H1 (cell line): ENCODE measurements around the gene BIRC5. TPM values are rescaled to one million over a fixed set of nuclear protein-coding genes. Genes with fewer than 3 reads are reported as not detected.

Experiments used
- CTCF ChIA-PET: fragments of 300-600 bp; sonication (Branson Sonifier 250); formaldehyde crosslinking; loops from one replicate; lab custom pipeline; 2021; ENCODE audit not compliant: partially characterized antibody; lab: Charles Lee
- POLR2A ChIA-PET: fragments of 300-600 bp; sonication (Branson Sonifier 250); formaldehyde crosslinking; loops from one replicate; lab custom pipeline; 2021; ENCODE audit warnings: inconsistent platforms; ENCODE audit not compliant: partially characterized antibody; lab: Charles Lee
- DNase-seq, 2 experiments: peaks; one replicate each; pipeline versions ENCODE4 v3.0.0 to v3.0.0-alpha.2; 2010 to 2022; ENCODE audit warnings: low spot score in 2 of 2, low read depth in 1 of 2, mixed read lengths in 1 of 2
- FAIRE-seq: peaks from 2 replicates; lab custom pipeline; 2011; peaks lifted over from hg19 to GRCh38; lab: Jason Lieb, UNC
- H2AFZ ChIP-seq: 2 replicates; pipeline ENCODE4 v1.8.1; 2012; ENCODE audit warnings: low read length, inconsistent platforms
- H2AK5ac ChIP-seq: 2 replicates; pipeline ENCODE4 v1.6.1; 2013; ENCODE audit warnings: low read depth, low read length
- H2BK120ac ChIP-seq: replicated peaks from 2 replicates; pipeline ENCODE3; 2013; ENCODE audit warnings: low read depth, low read length, inconsistent platforms
- H2BK12ac ChIP-seq: 2 replicates; pipeline ENCODE4 v1.6.1; 2013; ENCODE audit warnings: low read depth, low read length
- H2BK15ac ChIP-seq: 2 replicates; pipeline ENCODE4 v1.6.1; 2013; ENCODE audit warnings: low read length
- H2BK20ac ChIP-seq: 2 replicates; pipeline ENCODE4 v1.6.1; 2013; ENCODE audit warnings: low read length
- H2BK5ac ChIP-seq: 2 replicates; pipeline ENCODE4 v1.6.1; 2013; ENCODE audit warnings: low read depth, low read length
- H3K14ac ChIP-seq: 2 replicates; pipeline ENCODE4 v1.6.1; 2013; ENCODE audit warnings: inconsistent platforms; ENCODE audit not compliant: insufficient read length
- H3K18ac ChIP-seq: 2 replicates; pipeline ENCODE4 v1.6.1; 2013; ENCODE audit warnings: low read length; ENCODE audit errors: extremely low read depth
- H3K23ac ChIP-seq: 2 replicates; pipeline ENCODE4 v1.6.1; 2013; ENCODE audit warnings: inconsistent platforms; ENCODE audit not compliant: insufficient read length
- H3K23me2 ChIP-seq: 2 replicates; pipeline ENCODE4 v1.6.1; 2013; ENCODE audit warnings: low read depth, low read length
- H3K27ac ChIP-seq: 2 replicates; pipeline ENCODE4 v1.6.1; 2011; ENCODE audit warnings: low read depth, low read length, inconsistent platforms
- H3K27me3 ChIP-seq, 4 experiments: replicated peaks in 1 of 4; 1 replicate in 1 of 4; 2 replicates in 3 of 4; pipeline versions ENCODE4 v1.6.1 to v1.8.1; 2011 to 2013; ENCODE audit warnings: low read length in 3 of 4, mild to moderate bottlenecking in 3 of 4, inconsistent platforms in 2 of 4, mixed read lengths in 2 of 4, moderate library complexity in 1 of 4; ENCODE audit not compliant: control insufficient read depth in 3 of 4, insufficient read depth in 3 of 4; ENCODE audit errors: extremely low read depth in 1 of 4
- H3K36me3 ChIP-seq, 4 experiments: 2 replicates each; pipeline versions ENCODE4 v1.6.1 to v1.8.1; 2011 to 2013; ENCODE audit warnings: mild to moderate bottlenecking in 4 of 4, low read length in 3 of 4, moderate library complexity in 2 of 4, control low read depth in 1 of 4, inconsistent platforms in 1 of 4; ENCODE audit not compliant: insufficient read depth in 4 of 4, control insufficient read depth in 2 of 4
- H3K4ac ChIP-seq: replicated peaks from 2 replicates; pipeline ENCODE3; 2013; ENCODE audit warnings: low read length, low read depth, mixed read lengths, inconsistent platforms; ENCODE audit not compliant: insufficient read length
- H3K4me1 ChIP-seq, 4 experiments: replicated peaks in 1 of 4; 1 replicate in 1 of 4; 2 replicates in 3 of 4; pipeline versions ENCODE4 v1.6.1 to v1.8.1; 2011 to 2013; ENCODE audit warnings: low read length in 3 of 4, inconsistent platforms in 2 of 4, mixed read lengths in 1 of 4; ENCODE audit not compliant: insufficient read depth in 4 of 4, control insufficient read depth in 3 of 4
- H3K4me2 ChIP-seq, 2 experiments: 2 replicates each; pipeline versions ENCODE4 v1.6.1 to v1.8.1; 2011 to 2013; ENCODE audit warnings: low read depth in 2 of 2, low read length in 2 of 2, control low read depth in 1 of 2, inconsistent platforms in 1 of 2, mild to moderate bottlenecking in 1 of 2; ENCODE audit not compliant: insufficient read depth in 1 of 2
- H3K4me3 ChIP-seq, 4 experiments: fragments of 200-600, 300-600 bp in 1 of 4; sonication (generic), shearing (Covaris generic), sonication (Bioruptor Twin) in 1 of 4; 2 replicates each; pipeline versions ENCODE4 v1.5.1 to v1.8.1; 2011 to 2016; ENCODE audit warnings: low read length in 4 of 4, low read depth in 3 of 4, control low read depth in 2 of 4, inconsistent platforms in 2 of 4, mild to moderate bottlenecking in 2 of 4, mixed read lengths in 1 of 4, moderate library complexity in 1 of 4; ENCODE audit not compliant: insufficient read depth in 2 of 4; ENCODE audit errors: extremely low read depth in 1 of 4
- H3K56ac ChIP-seq: replicated peaks from 2 replicates; pipeline ENCODE3; 2013; ENCODE audit warnings: low read depth, mild to moderate bottlenecking, mixed read lengths, low read length, inconsistent platforms; ENCODE audit not compliant: insufficient read length
- H3K79me1 ChIP-seq: 2 replicates; pipeline ENCODE4 v1.6.1; 2013; ENCODE audit warnings: low read depth, low read length, control low read depth
- H3K79me2 ChIP-seq, 2 experiments: 2 replicates each; pipeline versions ENCODE4 v1.6.1 to v1.8.1; 2012 to 2013; ENCODE audit warnings: low read length in 2 of 2, mild to moderate bottlenecking in 2 of 2, inconsistent platforms in 1 of 2; ENCODE audit not compliant: insufficient read depth in 2 of 2, control insufficient read depth in 1 of 2
- H3K9ac ChIP-seq, 4 experiments: replicated peaks in 1 of 4; 1 replicate in 1 of 4; 2 replicates in 3 of 4; pipeline versions ENCODE4 v1.6.1 to v1.8.1; 2011 to 2013; ENCODE audit warnings: low read depth in 3 of 4, low read length in 3 of 4, control low read depth in 2 of 4, mild to moderate bottlenecking in 2 of 4, moderate library complexity in 2 of 4, inconsistent platforms in 1 of 4; ENCODE audit errors: extremely low read depth in 1 of 4
- H3K9me3 ChIP-seq, 2 experiments: 2 replicates each; pipeline versions ENCODE4 v1.6.1 to v1.8.1; 2012 to 2013; ENCODE audit warnings: mild to moderate bottlenecking in 2 of 2, moderate library complexity in 2 of 2, control low read depth in 1 of 2, inconsistent platforms in 1 of 2, low read depth in 1 of 2, low read length in 1 of 2, mixed read lengths in 1 of 2; ENCODE audit not compliant: insufficient read depth in 2 of 2
- H4K20me1 ChIP-seq, 2 experiments: replicated peaks in 1 of 2; 2 replicates each; pipeline versions ENCODE3 to v1.8.1; 2011 to 2013; ENCODE audit warnings: inconsistent platforms in 2 of 2, low read length in 2 of 2, mild to moderate bottlenecking in 1 of 2; ENCODE audit not compliant: insufficient read depth in 2 of 2, control insufficient read depth in 1 of 2
- H4K5ac ChIP-seq: 2 replicates; pipeline ENCODE4 v1.6.1; 2013; ENCODE audit warnings: low read length, low read depth, mixed read lengths, inconsistent platforms; ENCODE audit not compliant: insufficient read length
- H4K8ac ChIP-seq: 2 replicates; pipeline ENCODE4 v1.8.0; 2013; ENCODE audit warnings: mild to moderate bottlenecking, moderate library complexity, low read length, inconsistent platforms; ENCODE audit not compliant: insufficient read depth; ENCODE audit errors: extremely low read depth
- H4K91ac ChIP-seq: replicated peaks from 2 replicates; pipeline ENCODE3; 2013; ENCODE audit warnings: low read length, mixed read lengths, inconsistent platforms; ENCODE audit not compliant: insufficient read length
- CHD1 ChIP-seq: IDR thresholded peaks from 2 replicates; pipeline ENCODE4 v1.6.1; 2012; ENCODE audit warnings: low read depth, low read length, improper control_type of control experiment
- CREB1 ChIP-seq: IDR thresholded peaks from 2 replicates; pipeline ENCODE4 v1.6.1; 2012; ENCODE audit warnings: inconsistent platforms
- NANOG ChIP-seq: IDR thresholded peaks from 2 replicates; pipeline ENCODE4 v1.6.1; 2011; ENCODE audit warnings: low read length, low read depth, mild to moderate bottlenecking, inconsistent platforms; ENCODE audit not compliant: insufficient read depth, poor library complexity, severe bottlenecking
- SUZ12 ChIP-seq: fragments of 200-600 bp; sonication (generic); IDR thresholded peaks from 2 replicates; pipeline ENCODE4 v1.6.1; 2012; ENCODE audit warnings: mild to moderate bottlenecking, inconsistent platforms, low read length, moderate library complexity, mixed read lengths
- WGBS, 2 experiments: shearing (Covaris generic) in 1 of 2; methylation state at CpG; one replicate each; pipeline versions ENCODE4 v1.1.6 to v1.1.7; 2013 to 2015; ENCODE audit warnings: low lambda C conversion rate in 2 of 2, mixed read lengths in 2 of 2, inconsistent platforms in 1 of 2, low coverage in 1 of 2, missing lambda C conversion rate in 1 of 2; ENCODE audit not compliant: insufficient replicate concordance in 2 of 2, insufficient coverage in 1 of 2, insufficient read length in 1 of 2; ENCODE audit errors: extremely low coverage in 1 of 2, missing lambda C conversion rate in 1 of 2; 5-methylcytosine and 5-hydroxymethylcytosine counted together
- polyA plus RNA-seq, 7 experiments: library from polyadenylated mRNA; depleted of rRNA in 3 of 7; stranded (reverse) in 5 of 7; unstranded in 2 of 7; fragments of >200 nt in 5 of 7; fragments of 200-250 nt in 2 of 7; gene quantifications; 1 replicate in 5 of 7; 2 replicates in 1 of 7; 4 replicates in 1 of 7; pipeline versions ENCODE4 v1.2.1 to v1.2.3, GENCODE V29; 2011 to 2013; ENCODE audit warnings: missing spikeins in 2 of 7, mixed read lengths in 2 of 7
- total RNA-seq: library from RNA; stranded (reverse); fragmentation: NEBNext Ultra II Directional; extraction: Animal tissue kit (Norgen Biotek cat#: 25700); gene quantifications from 2 replicates; pipeline ENCODE4 v1.2.1, GENCODE V29; 2021

The BIRC5 gene
- total and polyA plus RNA-seq, 2 of the 8 experiments (the other 6 are each of a cell fraction or from before 2014, with no cell fraction given): 42.2 to 108 TPM

GRCh38 chr17:78259192-78259554 lies 45.1 kb downstream of the BIRC5 start:
- Histone ChIP-seq H2AFZ (no peak overlapping the region), H3K23me2 (peaks cover under 1% of the 10 kb centered on the region; the same call in 1 of the 2 replicates), H3K56ac (no peak overlapping the region), H3K79me1 (no peaks in the 10 kb centered on the region), H2BK15ac (no peak overlapping the region), H4K91ac (no peak overlapping the region), H3K18ac (no peak overlapping the region), H2AK5ac (no peak overlapping the region), H3K23ac (no peak overlapping the region), H4K20me1 (peaks cover 0 to 2% of the 10 kb centered on the region in 2 experiments), H4K5ac (no peak overlapping the region), H3K9me3 (no peaks in the 10 kb centered on the region)
- FAIRE-seq: no peak
- CTCF ChIA-PET: interaction anchor here (0.7 kb wide), 1 partner anchor 37 kb away, joined by 3 read pairs; no protein-coding TSS in a partner anchor
- POLR2A ChIA-PET: interaction anchor here (1.8 kb wide), 1 partner anchor 10 kb away, joined by 6 read pairs; no protein-coding TSS in a partner anchor
- WGBS, 2 experiments: 94% methylated on average over 10 of the region's 10 CpGs; no CpG with 5 or more reads in 1 of the 2 experiments
- TF ChIP-seq CREB1 (no peak), NANOG (no peak), CHD1 (no peak), SUZ12 (no peak)
- TF ChIP-seq, all 59 proteins: peak for 0
- Histone ChIP-seq H3K9ac (no peak overlapping the region), H2BK12ac (peak overlapping the region; percentile 50; the same call in 1 of the 2 replicates), H3K27me3 (no peaks in the 10 kb centered on the region), H3K36me3 (no peaks in the 10 kb centered on the region), H2BK20ac (no peak overlapping the region), H2BK120ac (no peak overlapping the region), H3K4me2 (no peak overlapping the region), H4K8ac (no peak overlapping the region), H3K14ac (no peak overlapping the region), H3K27ac (no peak overlapping the region), H3K4ac (no peak overlapping the region), H2BK5ac (no peak overlapping the region), H3K4me1 (peaks cover 0 to 27% (median 17%) of the 10 kb centered on the region in 4 experiments; a peak in 6 of 7 replicates), H3K79me2 (no peaks in the 10 kb centered on the region), H3K4me3 (no peak overlapping the region)
- no peak for DNase-seq
